GM19438 (cell line): ENCODE measurements around the gene SLC16A5.
"Not testable (repeated sequence)": the region's sequence is repeated elsewhere in the genome, so short reads cannot be mapped to it uniquely, and the experiment has no call there.

Source experiments
- ATAC-seq: cut with Tn5 transposase; IDR thresholded peaks from one replicate; pipeline ENCODE4 v1.9.1; 2021; ENCODE audit warnings: low read depth; ENCODE audit not compliant: unreplicated experiment

SLC16A5 gene

GRCh38 chr17:75087558-75088453 is at the start of gene SLC16A5:
TSS of gene SLC16A5 (plus strand) at chr17:75087954. CDS start at chr17:75093637, 5,683 bp downstream.
- ATAC-seq = peak; percentile 67

GRCh38 chr17:75039238-75039637 is 48.5 kb upstream of the SLC16A5 start:
- no peak for ATAC-seq

- ATAC-seq = no peak
These were observed 46.0 kb upstream of the SLC16A5 start for GRCh38 chr17:75041656-75042280.

- ATAC-seq = not testable (repeated sequence)
These were observed 44.0 kb upstream of the SLC16A5 start for GRCh38 chr17:75043789-75044188.

- no peak for ATAC-seq
These were observed 43.0 kb upstream of the SLC16A5 start for GRCh38 chr17:75044716-75045115.

- not testable (repeated sequence) for ATAC-seq
These were observed 41.8 kb upstream of the SLC16A5 start for GRCh38 chr17:75045946-75046406.

- ATAC-seq = peak; percentile 96
These were observed 41.1 kb upstream of the SLC16A5 start, which contains the start of the genes ATP5PD and KCTD2 for GRCh38 chr17:75046407-75047289. TSS of gene ATP5PD (minus strand) at chr17:75046969. CDS start at chr17:75042650, 4,319 bp downstream. TSS of gene KCTD2 (plus strand) at chr17:75047225. CDS start at chr17:75047251, 26 bp downstream.

GRCh38 chr17:75047398-75048098 is 40.2 kb upstream of the SLC16A5 start:
- no peak for ATAC-seq

- ATAC-seq = no peak
These were observed 39.4 kb upstream of the SLC16A5 start for GRCh38 chr17:75048249-75048878.

- no peak for ATAC-seq
These were observed 38.7 kb upstream of the SLC16A5 start for GRCh38 chr17:75049057-75049456.

GRCh38 chr17:75049706-75050105 is 38.0 kb upstream of the SLC16A5 start:
- no peak for ATAC-seq

GRCh38 chr17:75051941-75052340 is 35.8 kb upstream of the SLC16A5 start:
- ATAC-seq = no peak

- ATAC-seq = no peak
These were observed 28.1 kb upstream of the SLC16A5 start for GRCh38 chr17:75059369-75060345.

GRCh38 chr17:75060434-75061054 is 27.2 kb upstream of the SLC16A5 start:
- ATAC-seq = no peak

- ATAC-seq = no peak
These were observed 26.7 kb upstream of the SLC16A5 start for GRCh38 chr17:75061055-75061438.

GRCh38 chr17:75061618-75062017 is 26.1 kb upstream of the SLC16A5 start:
- no peak for ATAC-seq

- ATAC-seq = no peak
These were observed 24.6 kb upstream of the SLC16A5 start for GRCh38 chr17:75063201-75063600.

GRCh38 chr17:75063626-75064025 is 24.1 kb upstream of the SLC16A5 start:
- no peak for ATAC-seq
